MCF 10A (cell line): Measurements from ENCODE around the gene CDH15. TPM values are rescaled to one million over a fixed set of nuclear protein-coding genes. Genes with fewer than 3 reads are reported as not detected.

ENCODE experiments used
- BruUV-seq: library from RNA; stranded (reverse); fragments of 400-500 nt; replicated peaks from 2 replicates; lab custom pipeline; 2021; lab: Mats Ljungman, UMichigan
- CTCF ChIA-PET: fragments of 300-600 bp; sonication (Branson Sonifier 250); formaldehyde crosslinking; extraction: SDS; loops from one replicate; lab custom pipeline; 2021; ENCODE audit warnings: antibody characterized with exemption, inconsistent platforms; lab: Yijun Ruan, JAX
- POLR2A ChIA-PET: fragments of 300-600, 350-650 bp; sonication (Branson Sonifier 250); formaldehyde crosslinking; extraction: SDS; loops from one replicate; lab custom pipeline; 2020; ENCODE audit warnings: antibody characterized with exemption, inconsistent platforms; lab: Yijun Ruan, JAX
- DNase-seq: peaks from one replicate; pipeline ENCODE4 v3.0.0-alpha.2; 2018; ENCODE audit not compliant: unreplicated experiment
- H3K27ac Mint-ChIP-seq: one replicate; pipeline ENCODE4 v1.8.0; 2022; ENCODE audit warnings: mild to moderate bottlenecking, low read depth, mixed read lengths; ENCODE audit not compliant: unreplicated experiment
- H3K27me3 Mint-ChIP-seq: one replicate; pipeline ENCODE4 v1.8.0; 2022; ENCODE audit warnings: mixed read lengths; ENCODE audit not compliant: insufficient read depth, unreplicated experiment
- H3K36me3 Mint-ChIP-seq: one replicate; pipeline ENCODE4 v1.8.0; 2022; ENCODE audit warnings: mild to moderate bottlenecking, moderate library complexity, mixed read lengths; ENCODE audit not compliant: insufficient read depth, unreplicated experiment
- H3K4me1 Mint-ChIP-seq: one replicate; pipeline ENCODE4 v1.8.0; 2022; ENCODE audit warnings: mixed read lengths; ENCODE audit not compliant: insufficient read depth, unreplicated experiment
- H3K4me3 Mint-ChIP-seq: one replicate; pipeline ENCODE4 v1.8.0; 2022; ENCODE audit warnings: mild to moderate bottlenecking, moderate library complexity, mixed read lengths; ENCODE audit not compliant: unreplicated experiment
- H3K9me3 Mint-ChIP-seq: one replicate; pipeline ENCODE4 v1.8.0; 2022; ENCODE audit warnings: mixed read lengths; ENCODE audit not compliant: unreplicated experiment
- CTCF ChIP-seq: fragments of 200-600 bp; IDR thresholded peaks from one replicate; pipeline ENCODE4 v1.8.0; 2022; ENCODE audit warnings: antibody characterized with exemption, mild to moderate bottlenecking; ENCODE audit not compliant: unreplicated experiment
- intact Hi-C: fragments of 100-400 bp; cut with micrococcal nuclease; formaldehyde crosslinking; loops from 2 replicates; pipeline ENCODE4 v1.14.1; 2022
- total RNA-seq: library from RNA; stranded (reverse); gene quantifications from 2 replicates; pipeline ENCODE4 v1.2.3, GENCODE V29; 2022

Gene CDH15
- total RNA-seq, 1 experiment from 2014 or later = not detected

DNA sequence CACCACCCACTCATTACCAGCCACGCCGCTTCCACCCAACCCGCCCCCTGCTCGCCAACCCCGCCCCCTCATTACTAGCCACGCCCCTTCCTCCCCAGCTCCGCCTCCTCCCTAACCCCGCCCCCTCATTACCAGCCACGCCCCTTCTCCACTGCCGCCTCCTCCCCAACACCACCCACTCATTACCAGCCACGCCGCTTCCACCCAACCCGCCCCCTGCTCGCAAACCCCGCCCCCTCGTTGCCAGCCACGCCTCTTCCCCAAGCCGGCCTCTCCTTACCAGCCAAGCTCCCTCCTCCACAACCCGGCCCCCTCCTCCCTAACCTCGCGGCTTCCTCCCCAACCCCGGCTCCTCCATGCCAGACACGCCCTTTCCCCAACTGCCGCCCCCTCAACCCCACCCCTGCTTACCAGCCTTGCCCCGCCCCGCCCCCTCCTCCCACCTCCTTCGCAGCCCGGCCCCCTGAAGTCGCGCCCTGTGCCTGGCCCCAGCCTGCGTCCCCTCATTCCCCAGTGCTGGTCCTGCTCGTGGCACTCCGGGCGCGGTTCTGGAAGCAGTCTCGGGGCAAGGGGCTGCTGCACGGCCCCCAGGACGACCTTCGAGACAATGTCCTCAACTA, 21.5 kb downstream of the CDH15 start:
- CTCF ChIA-PET = no interaction called here

DNA sequence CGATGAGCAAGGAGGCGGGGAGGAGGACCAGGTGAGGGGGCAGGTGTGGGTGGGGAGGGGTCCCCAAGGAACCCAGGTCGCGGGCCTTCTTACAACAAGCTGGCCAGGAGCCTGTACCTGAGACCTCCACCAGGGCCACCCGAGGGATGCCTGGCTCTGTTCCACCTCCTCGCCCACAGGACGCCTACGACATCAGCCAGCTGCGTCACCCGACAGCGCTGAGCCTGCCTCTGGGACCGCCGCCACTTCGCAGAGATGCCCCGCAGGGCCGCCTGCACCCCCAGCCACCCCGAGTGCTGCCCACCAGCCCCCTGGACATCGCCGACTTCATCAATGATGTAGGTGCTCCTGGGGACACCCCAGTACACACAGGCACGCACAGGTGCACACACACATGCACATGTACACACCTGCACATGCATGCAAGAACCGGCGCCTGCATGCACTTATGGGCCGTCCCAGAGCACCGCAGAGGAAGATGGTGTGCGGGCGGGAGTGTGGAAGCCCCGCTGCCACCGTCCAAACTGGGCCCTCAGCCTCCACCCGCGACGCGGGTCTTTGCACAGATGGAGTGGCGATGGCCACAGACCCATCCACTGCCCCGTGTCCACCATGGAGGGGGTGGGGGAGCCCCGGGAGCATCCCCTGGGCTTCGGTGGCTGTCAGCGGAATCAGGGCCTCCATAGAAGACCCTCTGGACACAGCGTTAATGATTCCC, 22.2 kb downstream of the CDH15 start:
- H3K27me3 Mint-ChIP-seq = no peaks in the 10 kb centered on the region
- ChIA-PET CTCF (interaction anchor here (0.6 kb wide), 1 partner anchor 485 kb away, joined by 3 read pairs; no protein-coding TSS in a partner anchor), POLR2A (no interaction called here)
- H3K4me3 Mint-ChIP-seq = no peak overlapping the region
- DNase-seq = no peak
- no peaks in the 10 kb centered on the region for H3K4me1 Mint-ChIP-seq
- no TSS peak for BruUV-seq
- no peak for TF ChIP-seq CTCF
- no peak overlapping the region for H3K27ac Mint-ChIP-seq
- H3K9me3 Mint-ChIP-seq = no peaks in the 10 kb centered on the region
- intact Hi-C loops = no loop called here
- H3K36me3 Mint-ChIP-seq = peaks cover 4% of the 10 kb centered on the region

More for the DNA sequence above, 21.5 kb downstream of the CDH15 start:
- POLR2A ChIA-PET = no interaction called here
- no TSS peak for BruUV-seq
- Mint-ChIP-seq H3K36me3 (peaks cover 3% of the 10 kb centered on the region), H3K4me3 (no peak overlapping the region), H3K27me3 (no peaks in the 10 kb centered on the region), H3K27ac (no peak overlapping the region), H3K9me3 (no peaks in the 10 kb centered on the region), H3K4me1 (no peaks in the 10 kb centered on the region)
- intact Hi-C loops = no loop called here
- DNase-seq = no peak
- no peak for TF ChIP-seq CTCF

DNA sequence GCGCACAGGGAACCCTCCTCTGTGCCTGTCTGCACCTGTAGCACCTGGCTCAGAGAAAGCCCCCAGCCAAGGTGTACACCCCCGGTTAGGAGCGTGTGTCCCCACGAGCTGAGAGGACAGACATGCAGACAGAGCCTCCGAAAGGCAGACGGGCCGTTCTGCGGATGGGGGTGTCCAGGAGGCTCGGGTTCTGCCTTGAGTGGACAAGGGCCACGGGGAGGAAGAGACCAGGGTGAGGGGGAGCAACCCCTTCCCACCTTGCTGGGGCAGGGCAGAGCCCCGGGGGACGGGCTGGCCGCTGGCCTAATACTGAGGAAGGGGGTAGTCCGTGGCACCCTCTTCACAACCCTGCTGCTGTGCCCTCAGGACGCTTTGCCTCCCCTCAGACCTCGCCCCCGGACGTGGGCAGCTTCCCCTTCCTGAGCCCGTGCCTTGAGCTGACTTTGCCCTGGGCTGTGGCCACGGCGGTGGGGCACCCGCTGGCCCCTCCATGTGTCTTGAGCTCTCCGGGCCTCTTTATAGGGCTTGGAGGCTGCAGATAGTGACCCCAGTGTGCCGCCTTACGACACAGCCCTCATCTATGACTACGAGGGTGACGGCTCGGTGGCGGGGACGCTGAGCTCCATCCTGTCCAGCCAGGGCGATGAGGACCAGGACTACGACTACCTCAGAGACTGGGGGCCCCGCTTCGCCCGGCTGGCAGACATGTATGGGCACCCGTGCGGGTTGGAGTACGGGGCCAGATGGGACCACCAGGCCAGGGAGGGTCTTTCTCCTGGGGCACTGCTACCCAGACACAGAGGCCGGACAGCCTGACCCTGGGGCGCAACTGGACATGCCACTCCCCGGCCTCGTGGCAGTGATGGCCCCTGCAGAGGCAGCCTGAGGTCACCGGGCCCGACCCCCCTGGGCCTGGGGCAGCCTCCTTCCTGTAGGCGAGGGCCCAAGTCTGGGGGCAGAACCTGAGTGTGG, 23.1 kb downstream of the CDH15 start:
- Mint-ChIP-seq H3K27me3 (no peaks in the 10 kb centered on the region), H3K4me3 (no peak overlapping the region), H3K27ac (no peak overlapping the region), H3K4me1 (no peaks in the 10 kb centered on the region), H3K9me3 (no peaks in the 10 kb centered on the region), H3K36me3 (peaks cover 4% of the 10 kb centered on the region)
- ChIA-PET POLR2A (no interaction called here), CTCF (interaction anchor here (0.6 to 0.7 kb wide), 2 partner anchors 22 to 484 kb away, joined by 3 to 5 read pairs; no protein-coding TSS in a partner anchor)
- intact Hi-C loops = no loop called here
- BruUV-seq = no TSS peak
- no peak for TF ChIP-seq CTCF
- DNase-seq = no peak
